Liver (tissue), 9 donors: ENCODE measurements around the gene FRZB. TPM values are rescaled to one million over a fixed set of nuclear protein-coding genes. Genes with fewer than 3 reads are reported as not detected.

Source experiments
- DNase-seq: peaks from one replicate; pipeline ENCODE4 v3.0.0-alpha.2; 2017; ENCODE audit warnings: low spot score
- H3K27ac ChIP-seq, 2 donors: one replicate each; pipeline ENCODE4 v1.7.0; 2013; ENCODE audit warnings: inconsistent platforms in 2 of 2, low read length in 2 of 2, control low read depth in 1 of 2, low read depth in 1 of 2, mild to moderate bottlenecking in 1 of 2
- H3K27me3 ChIP-seq, 4 donors: one replicate each; pipeline versions ENCODE4 v1.6.1 to v1.7.0; 2013; ENCODE audit warnings: low read length in 3 of 4, inconsistent platforms in 1 of 4, mild to moderate bottlenecking in 1 of 4, moderate library complexity in 1 of 4; ENCODE audit not compliant: control insufficient read depth in 4 of 4, insufficient read depth in 4 of 4
- H3K36me3 ChIP-seq, 4 donors: one replicate each; pipeline versions ENCODE4 v1.6.1 to v1.7.0; 2013; ENCODE audit warnings: low read length in 3 of 4, mild to moderate bottlenecking in 3 of 4, low read depth in 1 of 4, moderate library complexity in 1 of 4; ENCODE audit not compliant: control insufficient read depth in 4 of 4, insufficient read depth in 3 of 4
- H3K4me1 ChIP-seq, 4 donors: one replicate each; pipeline versions ENCODE4 v1.6.1 to v1.7.0; 2013; ENCODE audit warnings: low read length in 3 of 4, mild to moderate bottlenecking in 3 of 4, moderate library complexity in 1 of 4; ENCODE audit not compliant: control insufficient read depth in 4 of 4, insufficient read depth in 4 of 4
- H3K4me3 ChIP-seq, 3 donors: one replicate each; pipeline versions ENCODE4 v1.6.1 to v1.7.0; 2013; ENCODE audit warnings: low read length in 3 of 3, control low read depth in 1 of 3, low read depth in 1 of 3, mild to moderate bottlenecking in 1 of 3
- H3K9ac ChIP-seq, 2 donors: one replicate each; pipeline ENCODE4 v1.7.0; 2013; ENCODE audit warnings: low read length in 2 of 2, mild to moderate bottlenecking in 2 of 2, moderate library complexity in 2 of 2, control low read depth in 1 of 2, low read depth in 1 of 2
- H3K9me3 ChIP-seq, 4 donors: one replicate each; pipeline versions ENCODE4 v1.6.1 to v1.7.0; 2013; ENCODE audit warnings: low read length in 3 of 4; ENCODE audit not compliant: control insufficient read depth in 4 of 4
- ATF3 ChIP-seq: IDR thresholded peaks from 2 replicates; pipeline ENCODE4 v1.6.1; 2016; ENCODE audit warnings: antibody characterized with exemption
- CTCF ChIP-seq: fragments of 150-350 bp; IDR thresholded peaks from 2 replicates; pipeline ENCODE4 v1.5.1; 2017; ENCODE audit warnings: improper control_type of control experiment, low read depth, low read length; ENCODE audit not compliant: missing input control
- EGR1 ChIP-seq, 2 donors: IDR thresholded peaks; 2 replicates each; pipeline ENCODE4 v1.6.1; 2016 to 2018; ENCODE audit warnings: antibody characterized with exemption in 2 of 2, low read depth in 2 of 2
- FOXA1 ChIP-seq: IDR thresholded peaks from 2 replicates; pipeline ENCODE4 v1.6.1; 2016; ENCODE audit warnings: antibody characterized with exemption
- FOXA2 ChIP-seq: IDR thresholded peaks from 2 replicates; pipeline ENCODE4 v1.6.1; 2016; ENCODE audit warnings: antibody characterized with exemption
- HNF4A ChIP-seq, 2 donors: conservative IDR thresholded peaks; 2 replicates each; pipeline ENCODE4 v1.6.1; 2016; ENCODE audit warnings: antibody characterized with exemption in 2 of 2, mild to moderate bottlenecking in 2 of 2
- HNF4G ChIP-seq: IDR thresholded peaks from 2 replicates; pipeline ENCODE4 v1.6.1; 2016; ENCODE audit warnings: antibody characterized with exemption
- JUND ChIP-seq, 2 donors: IDR thresholded peaks; 2 replicates each; pipeline ENCODE4 v1.6.1; 2016; ENCODE audit warnings: antibody characterized with exemption in 2 of 2
- MAX ChIP-seq: IDR thresholded peaks from 2 replicates; pipeline ENCODE4 v1.6.1; 2016; ENCODE audit warnings: antibody characterized with exemption
- NR2F2 ChIP-seq: IDR thresholded peaks from 2 replicates; pipeline ENCODE4 v1.6.1; 2016; ENCODE audit warnings: antibody characterized with exemption
- RAD21 ChIP-seq, 2 donors: IDR thresholded peaks; 2 replicates each; pipeline ENCODE4 v1.6.1; 2016; ENCODE audit warnings: antibody characterized with exemption in 2 of 2, mild to moderate bottlenecking in 2 of 2
- REST ChIP-seq: IDR thresholded peaks from 2 replicates; pipeline ENCODE4 v1.6.1; 2016; ENCODE audit warnings: antibody characterized with exemption, mild to moderate bottlenecking
- TAF1 ChIP-seq: conservative IDR thresholded peaks from 2 replicates; pipeline ENCODE4 v1.6.1; 2016; ENCODE audit warnings: antibody characterized with exemption, mild to moderate bottlenecking
- YY1 ChIP-seq: IDR thresholded peaks from 2 replicates; pipeline ENCODE4 v1.6.1; 2016; ENCODE audit warnings: antibody characterized with exemption, mild to moderate bottlenecking
- ZBTB33 ChIP-seq: IDR thresholded peaks from 2 replicates; pipeline ENCODE4 v1.6.1; 2016; ENCODE audit warnings: antibody characterized with exemption
- WGBS: extraction: QIAGEN DNeasy Blood & Tissue Kit; methylation state at CpG from one replicate; pipeline ENCODE4 v1.1.7; 2013; 5-methylcytosine and 5-hydroxymethylcytosine counted together
- polyA plus RNA-seq, 2 donors: library from polyadenylated mRNA; stranded (reverse) in 1 of 2; unstranded in 1 of 2; fragments of 200-250 nt in 1 of 2; fragments of >200 nt in 1 of 2; fragmentation: Nextera tagmentation in 1 of 2; extraction: Ambion mirVana in 1 of 2; gene quantifications; one replicate each; pipeline versions ENCODE4 v1.2.1 to v1.2.3, GENCODE V29; 2013 to 2015
- total RNA-seq, 2 donors: library from RNA; depleted of rRNA; stranded (reverse); fragments of >200 nt; gene quantifications; one replicate each; pipeline ENCODE4 v1.2.3, GENCODE V29; 2014
- donor health status: healthy.
- donor health status: healthy.
- donor health status: healthy.
- donor health status: healthy.
- donor health status: healthy.

FRZB gene
- total and polyA plus RNA-seq, 4 donors: 0.17 to 1.0 (median 0.54) TPM

GRCh38 chr2:182831101-182831500 is 35.3 kb downstream of the FRZB start:
- DNase-seq: no peak
- Histone ChIP-seq H3K9me3 (no peaks in the 10 kb centered on the region), H3K27me3 (no peaks in the 10 kb centered on the region), H3K4me3 (no peak overlapping the region), H3K27ac (no peak overlapping the region), H3K9ac (no peak overlapping the region), H3K36me3 (no peaks in the 10 kb centered on the region), H3K4me1 (no peaks in the 10 kb centered on the region)
- TF ChIP-seq CTCF (no peak), HNF4G (no peak), REST (no peak), ZBTB33 (no peak)

GRCh38 chr2:182827182-182827879 is 39.1 kb downstream of the FRZB start:
- no peaks in the 10 kb centered on the region for H3K9me3 ChIP-seq

More at GRCh38 chr2:182827182-182827879, 39.1 kb downstream of the FRZB start:
- no peak overlapping the region for H3K9ac ChIP-seq
- TF ChIP-seq MAX (no peak), NR2F2 (no peak), HNF4A (conservative IDR thresholded peaks at IDR 0.05) (no peak), YY1 (no peak), TAF1 (no peak), FOXA2 (no peak), RAD21 (IDR thresholded peaks at IDR 0.05) (no peak), ATF3 (no peak), HNF4G (no peak), EGR1 (IDR thresholded peaks at IDR 0.05; ENCODE audit: low read depth in 2 of 2) (no peak), REST (no peak), FOXA1 (no peak), JUND (IDR thresholded peaks at IDR 0.05) (no peak), CTCF (no peak)
- no peaks in the 10 kb centered on the region for H3K27me3 ChIP-seq
- no peaks in the 10 kb centered on the region for H3K36me3 ChIP-seq
- no peak overlapping the region for H3K4me3 ChIP-seq
- H3K4me1 ChIP-seq: no peaks in the 10 kb centered on the region
- WGBS: 86% methylated on average over 2 of the region's 2 CpGs
- DNase-seq: no peak
- H3K27ac ChIP-seq: no peak overlapping the region
